ENCODE results near the gene NRK. TPM values are rescaled to one million over a fixed set of nuclear protein-coding genes. Genes with fewer than 3 reads are reported as not detected.

Gene NRK
- total and polyA plus RNA-seq, 9 of the 15 experiments (the other 6 are each of a cell fraction or from before 2014, with no cell fraction given) = 0.07 TPM; not detected in 8

DNA sequence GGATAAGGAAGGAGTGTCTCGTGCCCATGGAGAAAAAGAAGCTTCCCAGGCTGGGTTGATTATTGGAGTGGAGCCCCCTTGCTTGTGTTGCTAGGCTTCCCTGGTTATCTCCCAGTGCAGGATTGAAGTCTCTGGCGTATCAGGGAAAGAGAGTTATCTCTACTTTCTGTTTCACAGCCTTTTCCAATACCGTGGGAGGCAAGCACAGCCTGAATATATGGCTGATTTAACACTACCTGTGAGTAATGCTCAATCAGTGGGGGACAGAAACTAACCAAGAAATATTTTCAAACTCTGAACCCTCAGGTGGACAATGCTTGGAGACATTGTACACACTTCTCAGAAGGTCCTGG is 151.0 kb downstream of the NRK start:
- H3K27ac ChIP-seq (ENCODE audit: extremely low read depth, low read depth, low read length) = no peak overlapping the region
- 0% methylated on average over 2 of the region's 3 CpGs for WGBS (ENCODE audit: insufficient coverage, low coverage, missing lambda C conversion rate)
- H3K36me3 ChIP-seq (ENCODE audit: control insufficient read depth, insufficient read depth, low read length) = no peaks in the 10 kb centered on the region
- H4K20me1 ChIP-seq (replicated peaks; ENCODE audit: control insufficient read depth, insufficient read depth, low read length) = no peaks in the 10 kb centered on the region
- in situ Hi-C loops (cut with MboI) (no loop called here), intact Hi-C loops (cut with micrococcal nuclease) (no loop called here)
- no peak overlapping the region for H2AFZ ChIP-seq (ENCODE audit: low read depth, low read length)
- H3K4me2 ChIP-seq (ENCODE audit: insufficient read depth, low read length) = no peak overlapping the region
- no peak overlapping the region for H3K4me3 ChIP-seq
- H3K9me1 ChIP-seq (ENCODE audit: control insufficient read depth, insufficient read depth, low read length) = no peaks in the 10 kb centered on the region
- H3K79me2 ChIP-seq (ENCODE audit: control insufficient read depth, insufficient read depth, low read length) = no peaks in the 10 kb centered on the region
- H3K9me3 ChIP-seq (replicated peaks; ENCODE audit: control insufficient read depth, insufficient read depth, low read depth, low read length) = no peaks in the 10 kb centered on the region
- POLR2A ChIA-PET = no interaction called here
- ATAC-seq (no peak), FAIRE-seq (no peak), DNase-seq (ENCODE audit: extremely low read depth in 1 of 4, low spot score in 3 of 4) (no peak)
- no peak overlapping the region for H3K9ac ChIP-seq (ENCODE audit: insufficient read depth in 1 of 2, low read depth in 2 of 2, low read length in 2 of 2)
- no peaks in the 10 kb centered on the region for H3K27me3 ChIP-seq (ENCODE audit: control insufficient read depth in 2 of 2, insufficient read depth in 2 of 2, low read length in 2 of 2)
- TF ChIP-seq CXXC5 (CRISPR knock-in tag; IDR thresholded peaks at IDR 0.05) = no peak
- TF ChIP-seq, protein P1, sequence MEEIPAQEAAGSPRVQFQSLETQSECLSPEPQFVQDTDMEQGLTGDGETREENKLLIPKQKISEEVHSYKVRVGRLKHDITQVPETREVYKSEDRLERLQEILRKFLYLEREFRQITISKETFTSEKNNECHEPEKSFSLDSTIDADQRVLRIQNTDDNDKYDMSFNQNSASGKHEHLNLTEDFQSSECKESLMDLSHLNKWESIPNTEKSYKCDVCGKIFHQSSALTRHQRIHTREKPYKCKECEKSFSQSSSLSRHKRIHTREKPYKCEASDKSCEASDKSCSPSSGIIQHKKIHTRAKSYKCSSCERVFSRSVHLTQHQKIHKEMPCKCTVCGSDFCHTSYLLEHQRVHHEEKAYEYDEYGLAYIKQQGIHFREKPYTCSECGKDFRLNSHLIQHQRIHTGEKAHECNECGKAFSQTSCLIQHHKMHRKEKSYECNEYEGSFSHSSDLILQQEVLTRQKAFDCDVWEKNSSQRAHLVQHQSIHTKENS (CRISPR knock-in tag; IDR thresholded peaks at IDR 0.05) = no peak
- no peak for TF ChIP-seq NELFE (IDR thresholded peaks at IDR 0.05; ENCODE audit: insufficient read depth, insufficient read length)
- no peak for TF ChIP-seq KHSRP (IDR thresholded peaks at IDR 0.05)
- no peak for TF ChIP-seq ZNF134 (CRISPR knock-in tag; conservative IDR thresholded peaks at IDR 0.05)
- no peak for TF ChIP-seq SP2 (IDR thresholded peaks at IDR 0.05; ENCODE audit: extremely low read depth, low read depth, low read length, poor library complexity, severe bottlenecking)
- no peak for TF ChIP-seq MTA1 (IDR thresholded peaks at IDR 0.05; ENCODE audit: borderline replicate concordance)
- TF ChIP-seq ZNF408 (CRISPR knock-in tag; IDR thresholded peaks at IDR 0.05; ENCODE audit: low read depth) = no peak
- TF ChIP-seq, protein P2, sequence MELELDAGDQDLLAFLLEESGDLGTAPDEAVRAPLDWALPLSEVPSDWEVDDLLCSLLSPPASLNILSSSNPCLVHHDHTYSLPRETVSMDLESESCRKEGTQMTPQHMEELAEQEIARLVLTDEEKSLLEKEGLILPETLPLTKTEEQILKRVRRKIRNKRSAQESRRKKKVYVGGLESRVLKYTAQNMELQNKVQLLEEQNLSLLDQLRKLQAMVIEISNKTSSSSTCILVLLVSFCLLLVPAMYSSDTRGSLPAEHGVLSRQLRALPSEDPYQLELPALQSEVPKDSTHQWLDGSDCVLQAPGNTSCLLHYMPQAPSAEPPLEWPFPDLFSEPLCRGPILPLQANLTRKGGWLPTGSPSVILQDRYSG (tag; conservative IDR thresholded peaks at IDR 0.05; ENCODE audit: low read depth) = no peak
- TF ChIP-seq, protein P3, sequence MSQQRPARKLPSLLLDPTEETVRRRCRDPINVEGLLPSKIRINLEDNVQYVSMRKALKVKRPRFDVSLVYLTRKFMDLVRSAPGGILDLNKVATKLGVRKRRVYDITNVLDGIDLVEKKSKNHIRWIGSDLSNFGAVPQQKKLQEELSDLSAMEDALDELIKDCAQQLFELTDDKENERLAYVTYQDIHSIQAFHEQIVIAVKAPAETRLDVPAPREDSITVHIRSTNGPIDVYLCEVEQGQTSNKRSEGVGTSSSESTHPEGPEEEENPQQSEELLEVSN (IDR thresholded peaks at IDR 0.05; ENCODE audit: borderline replicate concordance in 1 of 2, extremely low read depth in 1 of 2, insufficient read depth in 1 of 2, insufficient read length in 1 of 2, low read depth in 1 of 2, low read length in 1 of 2, poor library complexity in 1 of 2, severe bottlenecking in 1 of 2) = no peak
- TF ChIP-seq SAFB (IDR thresholded peaks at IDR 0.05; ENCODE audit: borderline replicate concordance, low read depth, low read length) = no peak
- no peak for TF ChIP-seq SNRNP70 (optimal IDR thresholded peaks at IDR 0.05; ENCODE audit: low read depth, low read length)
- no peak for TF ChIP-seq ZNF445 (CRISPR knock-in tag; IDR thresholded peaks at IDR 0.05; ENCODE audit: low read depth)
- TF ChIP-seq SMARCC2 (IDR thresholded peaks at IDR 0.05; ENCODE audit: low read depth) = no peak
- TF ChIP-seq FOXK2 (conservative IDR thresholded peaks at IDR 0.05 in 1 of 2, IDR thresholded peaks at IDR 0.05 in 1 of 2; ENCODE audit: low read depth in 2 of 2) = no peak
- BruUV-seq (replicated peaks) = no TSS peak
- CTCF ChIA-PET (ENCODE audit: low intra/inter-chr PET ratio) = no interaction called here
- H3K4me1 ChIP-seq (replicated peaks in 1 of 2; ENCODE audit: control insufficient read depth in 2 of 2, insufficient read depth in 2 of 2, low read length in 2 of 2) = no peaks in the 10 kb centered on the region

Data from K562 (cell line).